OCI-LY3 (cell line): ENCODE measurements around the gene OPA3.

Experiments used
- H2AFZ ChIP-seq: fragments of 200-600, 300-600 bp; shearing (Covaris generic); 2 replicates; pipeline ENCODE4 v1.6.0; 2014; ENCODE audit warnings: antibody characterized with exemption, low read depth, low read length
- H3K27ac ChIP-seq: fragments of 200-600, 300-600 bp; sonication (generic); 2 replicates; pipeline ENCODE4 v1.5.1; 2014; ENCODE audit warnings: mild to moderate bottlenecking, low read length, moderate library complexity, mixed read lengths
- H3K27me3 ChIP-seq: fragments of 200-600, 300-600 bp; sonication (generic); 2 replicates; pipeline ENCODE4 v1.6.1; 2014; ENCODE audit warnings: low read depth, low read length, mixed read lengths
- H3K36me3 ChIP-seq: fragments of 200-600, 300-600 bp; sonication (generic); replicated peaks from 2 replicates; pipeline ENCODE3; 2014; ENCODE audit warnings: low read depth, low read length, mixed read lengths
- H3K4me1 ChIP-seq: fragments of 300-600, 200-600 bp; sonication (generic); 2 replicates; pipeline ENCODE4 v1.6.1; 2014; ENCODE audit warnings: low read length, mixed read lengths
- H3K4me2 ChIP-seq: fragments of 200-600, 300-600 bp; sonication (generic); 2 replicates; pipeline ENCODE4 v1.6.1; 2014; ENCODE audit warnings: low read length, mixed read lengths
- H3K4me3 ChIP-seq: fragments of 300-600, 200-600 bp; sonication (generic); 2 replicates; pipeline ENCODE4 v1.5.1; 2014; ENCODE audit warnings: antibody characterized with exemption, mild to moderate bottlenecking, low read length, moderate library complexity
- H3K79me2 ChIP-seq: fragments of 300-600, 200-600 bp; shearing (Covaris generic); 2 replicates; pipeline ENCODE4 v1.6.1; 2014; ENCODE audit warnings: mild to moderate bottlenecking, low read length, mixed read lengths
- H3K9ac ChIP-seq: fragments of 300-600, 200-600 bp; shearing (Covaris generic); 2 replicates; pipeline ENCODE4 v1.6.0; 2014; ENCODE audit warnings: mild to moderate bottlenecking, low read length, moderate library complexity
- H3K9me3 ChIP-seq: fragments of 200-600, 300-600 bp; shearing (Covaris generic); 2 replicates; pipeline ENCODE4 v1.6.1; 2014; ENCODE audit warnings: low read length, mixed read lengths; ENCODE audit not compliant: insufficient read depth
- H4K20me1 ChIP-seq: fragments of 200-600, 300-600 bp; sonication (generic); 2 replicates; pipeline ENCODE4 v1.6.1; 2016; ENCODE audit warnings: low read length, mixed read lengths; ENCODE audit not compliant: insufficient read depth
- CTCF ChIP-seq: fragments of 200-600, 300-600 bp; sonication (generic); IDR thresholded peaks from 2 replicates; pipeline ENCODE4 v1.5.1; 2014; ENCODE audit warnings: antibody characterized with exemption, low read length, low read depth
- EZH2phosphoT487 ChIP-seq: fragments of 200-600 bp; shearing (Covaris generic); IDR thresholded peaks from 2 replicates; pipeline ENCODE4 v1.6.1; 2018; ENCODE audit warnings: antibody characterized with exemption, mixed run types, low read depth

The OPA3 gene

GRCh38 chr19:45524575-45525129 is 60.0 kb downstream of the OPA3 start:
- Histone ChIP-seq H3K36me3 (peaks cover 65% of the 10 kb centered on the region), H3K9me3 (no peaks in the 10 kb centered on the region)

DNA sequence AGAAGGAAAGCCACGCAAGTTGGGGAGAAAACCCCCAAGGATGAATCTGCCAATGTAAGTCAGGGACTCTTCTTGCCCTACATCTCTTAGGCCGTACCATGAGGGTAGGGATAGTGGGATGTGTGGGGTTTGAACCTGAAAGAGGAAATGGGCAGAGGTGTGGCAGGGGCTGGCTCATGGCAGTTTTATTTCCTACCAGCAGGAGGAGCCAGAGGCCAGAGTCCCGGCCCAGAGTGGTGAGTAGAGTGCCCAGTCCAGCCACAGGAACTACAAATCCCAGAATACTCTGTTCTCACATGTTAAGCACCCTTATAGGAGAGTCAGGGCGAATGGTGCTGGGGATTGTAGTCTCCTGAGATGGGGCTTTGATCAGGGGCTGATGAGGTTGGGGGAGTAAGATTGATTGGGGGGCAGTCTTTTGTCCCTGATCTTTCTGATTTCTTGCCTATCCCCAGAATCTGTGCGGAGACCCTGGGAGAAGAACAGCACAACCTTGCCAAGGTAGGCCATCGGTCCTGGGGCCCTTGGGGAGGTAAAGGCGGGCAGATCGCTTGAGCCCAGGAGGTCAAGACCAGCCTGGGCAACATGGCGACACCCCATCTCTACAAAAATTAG is 60.9 kb downstream of the OPA3 start:
- peaks cover 56% of the 10 kb centered on the region for H3K36me3 ChIP-seq
- H4K20me1 ChIP-seq = no peaks in the 10 kb centered on the region
- H3K4me2 ChIP-seq = peak overlapping the region; percentile 15

More at GRCh38 chr19:45524575-45525129, 60.0 kb downstream of the OPA3 start:
- no peak overlapping the region for H3K9ac ChIP-seq
- no peak overlapping the region for H3K4me2 ChIP-seq
- no peak overlapping the region for H3K27ac ChIP-seq
- H4K20me1 ChIP-seq = no peaks in the 10 kb centered on the region
- H3K4me3 ChIP-seq = no peak overlapping the region
- H2AFZ ChIP-seq = no peak overlapping the region
- H3K79me2 ChIP-seq = no peaks in the 10 kb centered on the region
- H3K4me1 ChIP-seq = peaks cover 17% of the 10 kb centered on the region
- TF ChIP-seq CTCF (no peak), EZH2phosphoT487 (no peak)
- H3K27me3 ChIP-seq = no peaks in the 10 kb centered on the region

GRCh38 chr19:45522010-45522941 is 62.3 kb downstream of the OPA3 start:
- Histone ChIP-seq H3K4me2 (no peak overlapping the region), H3K27me3 (no peaks in the 10 kb centered on the region), H3K79me2 (no peaks in the 10 kb centered on the region), H3K9me3 (no peaks in the 10 kb centered on the region), H3K9ac (no peak overlapping the region), H3K4me3 (no peak overlapping the region), H4K20me1 (no peaks in the 10 kb centered on the region), H3K27ac (0 out of 2 replicates have a peak overlapping the region, but pooled peaks have one; percentile 2), H3K36me3 (peaks cover 51% of the 10 kb centered on the region), H2AFZ (no peak overlapping the region), H3K4me1 (peaks cover 17% of the 10 kb centered on the region)
- no peak for TF ChIP-seq CTCF

More for the DNA sequence above, 60.9 kb downstream of the OPA3 start:
- Histone ChIP-seq H2AFZ (no peak overlapping the region), H3K9me3 (no peaks in the 10 kb centered on the region), H3K9ac (no peak overlapping the region), H3K4me3 (no peak overlapping the region), H3K79me2 (no peaks in the 10 kb centered on the region), H3K27ac (peak overlapping the region; percentile 30), H3K27me3 (no peaks in the 10 kb centered on the region), H3K4me1 (peaks cover 17% of the 10 kb centered on the region)
- TF ChIP-seq CTCF = peak; percentile 94
- TF ChIP-seq EZH2phosphoT487 = no peak

DNA sequence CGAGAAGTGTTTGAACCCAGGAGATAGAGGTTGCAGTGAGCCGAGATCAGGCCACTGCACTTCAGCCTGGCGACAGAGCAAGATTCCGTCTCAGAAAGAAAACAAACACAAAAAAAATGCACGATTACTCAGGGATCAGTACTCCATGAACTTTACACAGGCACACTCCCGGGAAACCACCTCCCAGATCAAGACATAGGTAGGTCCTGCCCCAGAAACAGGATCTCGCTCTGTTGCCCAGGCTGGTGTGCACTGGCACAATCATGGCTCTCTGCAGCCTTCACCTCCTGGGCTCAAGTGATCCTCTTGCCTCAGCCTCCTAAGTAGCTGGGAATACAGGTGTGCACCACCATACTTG is 66.2 kb downstream of the OPA3 start:
- no peak overlapping the region for H3K27ac ChIP-seq
- peaks cover 8% of the 10 kb centered on the region for H4K20me1 ChIP-seq
- H3K79me2 ChIP-seq = peaks cover 30% of the 10 kb centered on the region
- H3K4me1 ChIP-seq = peaks cover 29% of the 10 kb centered on the region
- TF ChIP-seq EZH2phosphoT487 (no peak), CTCF (no peak)
- no peak overlapping the region for H3K9ac ChIP-seq
- H3K27me3 ChIP-seq = no peaks in the 10 kb centered on the region
- no peak overlapping the region for H3K4me3 ChIP-seq
- H3K9me3 ChIP-seq = no peaks in the 10 kb centered on the region
- no peak overlapping the region for H3K4me2 ChIP-seq
- peaks cover 36% of the 10 kb centered on the region for H3K36me3 ChIP-seq
- no peak overlapping the region for H2AFZ ChIP-seq
